ENCODE data around the gene TMED4. TPM values are rescaled to one million over a fixed set of nuclear protein-coding genes. Genes with fewer than 3 reads are reported as not detected.
"Not testable (repeated sequence)": the region's sequence is repeated elsewhere in the genome, so short reads cannot be mapped to it uniquely, and the experiment has no call there.

TMED4 gene
- total RNA-seq, 1 donor from 2014 or later, result 71.4 TPM

- DNase-seq, result no peak
These were observed 25.4 kb upstream of the TMED4 start for GRCh38 chr7:44607141-44608068.

DNA sequence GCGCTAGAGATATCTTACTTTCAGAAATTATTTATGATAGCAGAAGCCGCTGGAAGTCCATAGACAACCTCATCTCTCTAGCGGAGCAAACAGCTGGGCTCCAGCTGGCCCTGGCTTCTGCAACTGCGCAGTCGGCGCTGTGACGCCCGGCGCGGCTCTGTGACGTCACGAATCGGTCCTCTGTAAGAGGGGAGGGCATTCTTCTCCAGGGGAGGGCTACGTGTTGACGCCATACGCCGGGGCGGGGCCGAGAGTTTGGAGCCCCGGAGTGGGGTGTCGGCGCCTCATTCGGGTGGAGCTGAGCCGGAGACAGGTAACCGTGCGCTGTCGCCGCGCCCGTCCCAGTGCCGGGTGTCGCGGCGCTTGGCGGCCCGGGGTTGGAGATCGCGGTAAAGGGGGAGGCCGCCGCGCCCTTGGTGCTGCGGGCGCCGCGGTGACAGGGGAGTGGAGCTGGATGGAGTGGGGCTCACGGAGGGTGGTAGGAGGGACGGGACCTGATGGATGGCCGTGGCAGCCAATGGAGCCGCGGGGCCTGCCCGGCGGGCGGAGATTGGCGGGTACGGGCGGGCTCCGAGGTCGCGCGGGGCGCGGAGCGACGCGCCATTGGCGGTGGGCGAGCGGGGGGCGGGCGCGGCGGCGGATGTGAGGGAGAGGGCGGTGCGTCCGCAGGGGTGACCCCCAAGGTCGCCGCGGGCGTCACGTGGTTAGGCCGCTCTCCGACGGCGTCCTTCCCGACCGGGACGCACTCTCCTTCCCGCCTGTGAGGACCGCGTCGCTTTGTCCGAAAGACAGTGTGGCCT is 24.5 kb upstream of the TMED4 start, which contains the start of gene OGDH:
Gene OGDH, plus strand, starts transcription at position 287 of the 800 bp plus-strand sequence. CDS start 17,717 bp downstream, outside the sequence.
- DNase-seq, result peak; percentile 99

- no peak for DNase-seq
These were observed 22.9 kb upstream of the TMED4 start for GRCh38 chr7:44604941-44605340.

DNA sequence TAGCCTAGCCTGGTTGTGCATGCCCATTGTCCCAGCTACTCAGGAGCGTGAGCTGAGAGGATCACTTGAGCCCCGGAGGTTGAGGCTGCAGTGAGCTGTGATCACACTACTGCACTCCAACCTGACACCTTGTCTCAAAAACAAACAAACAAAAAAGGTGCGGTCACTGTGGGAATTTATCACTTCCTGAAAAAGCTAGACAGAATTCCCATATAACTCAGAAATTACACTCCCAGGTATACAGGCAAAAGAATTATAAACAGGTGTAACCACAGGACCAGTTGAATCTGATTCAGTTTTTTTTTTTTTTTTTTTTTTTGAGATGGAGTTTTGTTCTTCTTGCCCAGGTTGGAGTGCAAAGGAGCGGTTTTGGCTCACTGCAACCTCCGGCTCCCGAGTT is 21.2 kb upstream of the TMED4 start:
- DNase-seq, result no peak

DNA sequence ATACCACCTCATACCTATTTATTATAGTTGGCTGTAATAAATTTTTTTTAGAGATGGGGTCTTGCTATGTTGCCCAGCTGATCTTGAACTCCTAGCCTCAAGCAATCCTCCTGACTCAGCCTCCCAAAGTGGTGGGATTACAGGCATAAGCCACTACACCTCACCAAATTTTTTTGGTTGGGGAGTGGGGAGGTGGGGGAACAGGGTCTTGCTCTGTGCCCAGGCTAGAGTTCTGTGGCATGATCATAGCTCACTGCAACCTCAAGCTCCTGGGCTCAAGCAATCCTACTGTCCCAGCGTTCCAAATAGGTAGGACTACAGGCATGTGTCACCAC is 20.5 kb upstream of the TMED4 start:
- no peak for DNase-seq

DNA sequence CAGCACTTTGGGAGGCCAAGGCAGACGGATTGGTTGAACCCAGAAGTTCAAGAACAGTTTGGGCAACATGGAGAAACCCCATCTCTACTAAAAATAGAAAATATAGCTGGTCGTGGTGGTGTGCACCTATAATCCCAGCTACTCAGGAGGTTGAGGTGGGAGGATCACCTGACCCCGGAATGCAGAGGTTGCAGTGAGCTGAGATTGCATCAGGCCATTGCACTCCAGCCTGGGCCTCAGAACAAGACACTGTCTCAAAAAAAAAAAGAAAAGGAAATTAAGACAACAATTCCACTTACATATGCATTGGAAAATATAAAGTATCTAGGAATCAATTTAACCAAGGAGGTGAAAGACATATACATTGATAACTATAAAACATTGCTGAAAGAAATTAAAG is 17.2 kb upstream of the TMED4 start:
- DNase-seq, result no peak

GRCh38 chr7:44597181-44597580 is 15.2 kb upstream of the TMED4 start:
- not testable (repeated sequence) for DNase-seq

- no peak for DNase-seq
These were observed 14.1 kb upstream of the TMED4 start for GRCh38 chr7:44595934-44596635.

- DNase-seq, result no peak
These were observed 8.9 kb upstream of the TMED4 start for GRCh38 chr7:44590910-44591309.

GRCh38 chr7:44587843-44588711 is 6.0 kb upstream of the TMED4 start:
- DNase-seq, result peak; percentile 36

- no peak for DNase-seq
These were observed 1.3 kb upstream of the TMED4 start for GRCh38 chr7:44583146-44583865.

DNA sequence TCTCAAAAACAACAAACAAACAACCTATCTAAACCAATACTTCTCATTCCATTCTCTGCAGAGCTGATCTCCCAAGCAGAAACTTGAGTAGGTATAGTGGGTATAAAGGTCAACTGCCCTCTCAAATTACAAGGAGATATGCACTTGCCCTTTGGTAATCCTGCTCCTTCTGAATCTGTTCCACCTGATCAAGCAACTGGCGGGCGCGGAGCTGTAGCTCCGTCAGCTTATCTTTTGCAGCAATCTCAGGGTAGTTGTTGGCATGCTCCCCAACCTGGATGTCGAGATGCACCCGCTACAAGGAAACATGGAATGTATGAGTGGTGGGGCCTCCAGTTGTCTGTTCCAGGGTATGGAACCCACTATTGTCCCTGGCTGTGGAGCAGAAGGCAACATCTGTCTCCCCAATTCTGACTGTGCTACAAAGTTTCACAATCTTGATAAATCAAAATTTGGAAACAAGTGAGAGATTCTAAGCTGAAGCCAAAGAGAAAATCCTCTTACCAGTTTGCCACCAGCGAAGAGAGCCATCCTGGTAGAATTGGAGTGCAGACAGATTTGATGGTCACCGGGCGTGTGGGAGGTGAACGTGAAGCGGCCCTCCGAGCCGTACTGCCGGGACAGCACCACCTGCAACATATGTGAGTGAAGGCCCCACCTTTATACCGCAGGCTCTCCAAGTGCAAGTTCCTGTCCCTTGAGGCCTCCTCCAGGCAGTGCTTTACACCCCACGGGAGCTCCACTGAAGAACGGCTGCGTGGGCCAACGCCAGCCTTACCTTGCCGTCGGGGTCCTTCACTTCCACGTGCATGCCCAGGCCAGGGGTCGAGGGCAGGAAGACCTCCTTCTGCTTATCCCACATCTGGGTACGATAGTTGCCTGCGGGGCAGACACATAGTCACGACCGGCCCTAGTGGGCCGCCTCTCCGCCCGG is 819 bp downstream of the TMED4 start:
- DNase-seq, result no peak

GRCh38 chr7:44576228-44576627 is 5.8 kb downstream of the TMED4 start:
- no peak for DNase-seq

- DNase-seq, result no peak
These were observed 7.0 kb downstream of the TMED4 start for GRCh38 chr7:44575054-44575453.

GRCh38 chr7:44574287-44574872 is 7.7 kb downstream of the TMED4 start:
- no peak for DNase-seq

DNA sequence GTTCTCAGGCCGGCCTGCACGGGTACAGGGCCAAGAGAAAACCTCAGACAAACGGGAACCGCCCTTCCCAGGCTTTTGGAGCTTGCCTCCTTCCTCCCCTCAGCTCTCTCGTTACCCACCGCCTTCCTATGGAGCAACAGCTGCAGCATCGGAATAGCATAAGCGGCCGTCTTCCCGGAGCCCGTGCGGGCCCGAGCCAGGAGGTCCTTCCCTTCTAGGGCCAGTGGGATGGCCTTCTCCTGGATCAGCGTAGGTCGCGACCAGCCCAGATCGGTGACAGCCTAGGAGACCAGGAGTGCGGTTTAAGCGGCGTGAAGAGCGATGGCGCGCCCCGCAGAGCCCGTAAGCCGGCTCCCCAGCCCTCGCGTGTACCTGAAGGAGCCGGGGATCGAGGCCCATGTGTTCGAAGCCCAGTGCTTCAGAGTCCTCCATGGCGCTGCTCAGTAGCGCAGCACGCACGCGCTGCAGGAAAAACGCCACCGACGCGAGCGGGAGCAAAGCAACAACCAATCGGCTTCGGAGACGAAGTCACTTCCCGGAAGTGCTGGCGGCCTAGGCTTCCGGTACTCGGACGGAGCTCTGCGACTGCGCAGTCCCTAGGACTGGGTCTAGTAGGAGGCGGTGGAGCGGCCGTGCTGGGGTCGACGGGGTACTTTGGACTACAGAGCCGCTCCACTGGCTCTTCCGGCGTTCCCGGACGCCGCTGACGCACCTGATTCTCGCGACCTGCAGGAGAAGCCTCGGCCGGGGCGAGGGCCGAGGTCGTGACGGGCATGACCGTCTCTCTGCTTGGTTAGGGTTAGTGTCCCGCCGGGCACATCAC is 8.4 kb downstream of the TMED4 start, which contains the start of gene DDX56:
Gene DDX56, minus strand, starts transcription at position 445 of the 823 bp plus-strand sequence. Its CDS starts 13 bp downstream, at position 432.
- DNase-seq, result peak; percentile 89

DNA sequence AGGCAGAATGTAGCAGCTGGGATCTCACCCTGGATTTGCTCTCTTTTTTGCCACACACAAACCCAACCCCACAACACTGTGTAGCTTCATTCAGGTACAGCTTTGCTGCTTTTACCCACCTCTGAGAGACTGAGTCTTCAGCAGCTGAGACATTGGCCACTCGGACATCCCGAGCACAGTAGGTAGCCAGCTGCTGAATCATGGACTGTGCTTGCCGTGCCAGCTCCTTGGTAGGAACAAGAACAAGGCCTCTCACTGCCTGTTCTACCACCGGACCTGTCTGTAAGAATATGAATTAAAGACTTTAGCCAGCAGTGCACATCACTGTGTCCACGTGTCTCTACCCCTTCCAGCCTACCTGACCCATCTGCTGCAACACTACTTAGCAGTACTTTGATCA is 9.3 kb downstream of the TMED4 start:
- no peak for DNase-seq

GRCh38 chr7:44569959-44570358 is 12.1 kb downstream of the TMED4 start:
- DNase-seq, result no peak
